Adipose tissue (tissue), 3 donors: Measurements from ENCODE around the gene SNX14. TPM values are rescaled to one million over a fixed set of nuclear protein-coding genes. Genes with fewer than 3 reads are reported as not detected.

ENCODE experiments used
- H3K27ac ChIP-seq: one replicate; pipeline ENCODE4 v1.5.1; 2013; ENCODE audit warnings: low read depth, low read length
- WGBS, 3 donors: extraction: QIAGEN DNeasy Blood & Tissue Kit; methylation state at CpG; one replicate each; pipeline ENCODE4 v1.1.7; 2013; 5-methylcytosine and 5-hydroxymethylcytosine counted together
- polyA plus RNA-seq, 3 donors: library from polyadenylated mRNA; stranded (reverse); fragments of 200-250 nt; gene quantifications; one replicate each; pipeline ENCODE4 v1.2.3, GENCODE V29; 2013
- donor health status: healthy with polysubstance abuse.
- donor health status: Bipolar disorder and iron deficiency.
- donor health status: healthy.

The SNX14 gene
- polyA plus RNA-seq, 3 donors = 33.0 to 48.6 (median 33.3) TPM

DNA sequence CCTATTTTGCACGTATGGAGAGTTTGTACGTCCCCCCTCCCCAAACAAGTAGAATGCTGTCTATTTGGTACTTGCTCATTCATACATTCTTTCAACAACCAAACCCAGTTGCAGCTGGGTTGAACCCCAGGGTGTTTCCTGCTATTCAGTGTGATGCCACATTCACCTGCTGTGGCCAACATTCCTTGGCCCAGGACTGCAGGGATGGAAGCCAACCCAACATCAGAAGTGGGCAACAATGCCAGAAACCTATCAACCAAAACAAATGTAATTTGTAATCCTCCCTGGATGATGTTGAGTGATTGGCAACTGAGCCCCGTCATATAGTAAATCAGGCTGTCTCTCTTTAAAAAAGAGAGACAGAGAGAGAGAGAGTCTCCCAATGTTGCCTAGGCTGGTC lies 134.9 kb downstream of the SNX14 start:
- 69 to 86% (median 77%) methylated on average over 3 of the region's 3 CpGs for WGBS, 3 donors
- H3K27ac ChIP-seq = no peak overlapping the region

DNA sequence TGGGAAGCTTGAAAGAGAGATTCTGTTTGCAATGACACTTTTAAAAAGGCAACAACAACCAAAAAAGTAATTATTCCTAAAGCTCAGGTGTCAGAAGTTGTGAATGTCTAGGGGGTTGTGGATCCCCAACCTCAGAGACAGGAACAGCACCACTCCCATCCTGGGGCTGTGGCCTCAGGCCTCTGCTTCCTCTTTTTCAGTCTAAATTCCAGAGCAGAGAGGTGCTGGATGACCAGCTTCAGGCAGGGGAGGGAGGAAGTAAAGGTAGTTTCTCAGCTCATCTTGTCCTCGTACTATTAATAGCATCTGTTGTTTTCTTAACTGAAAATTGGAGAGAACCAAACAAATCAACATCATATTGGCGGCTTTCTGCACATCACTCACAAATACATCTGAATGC lies 135.5 kb downstream of the SNX14 start:
- 47 to 82% (median 48%) methylated on average over 2 of the region's 2 CpGs for WGBS, 3 donors
- H3K27ac ChIP-seq = no peak overlapping the region

GRCh38 chr6:85456782-85457181 lies 136.9 kb downstream of the SNX14 start:
- 85 to 88% (median 88%) methylated on average over 4 of the region's 4 CpGs for WGBS, 3 donors
- no peak overlapping the region for H3K27ac ChIP-seq

Other genes with a start within 250 kb of the SNX14 start
- 10 to 100 TPM in 2 of 3 donors, under 1 TPM in 1; 0.99 to 13.2 (median 11.0) TPM for gene NT5E, start 143.8 kb downstream of the SNX14 start, polyA plus RNA-seq
- gene SYNCRIP, start 49.0 kb upstream of the SNX14 start, polyA plus RNA-seq = 10 to 100 TPM; 18.9 to 48.5 (median 42.6) TPM